ENCODE data around the gene SDHAF1. TPM values are rescaled to one million over a fixed set of nuclear protein-coding genes. Genes with fewer than 3 reads are reported as not detected.
A peak's percentile ranks its signal among the peaks of the same experiment; 100 is the strongest.
"Not testable (repeated sequence)": the region's sequence is repeated elsewhere in the genome, so short reads cannot be mapped to it uniquely, and the experiment has no call there.

SDHAF1 gene, protein sequence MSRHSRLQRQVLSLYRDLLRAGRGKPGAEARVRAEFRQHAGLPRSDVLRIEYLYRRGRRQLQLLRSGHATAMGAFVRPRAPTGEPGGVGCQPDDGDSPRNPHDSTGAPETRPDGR
- total RNA-seq: 10 to 100 TPM; 13.1 to 13.8 TPM

DNA sequence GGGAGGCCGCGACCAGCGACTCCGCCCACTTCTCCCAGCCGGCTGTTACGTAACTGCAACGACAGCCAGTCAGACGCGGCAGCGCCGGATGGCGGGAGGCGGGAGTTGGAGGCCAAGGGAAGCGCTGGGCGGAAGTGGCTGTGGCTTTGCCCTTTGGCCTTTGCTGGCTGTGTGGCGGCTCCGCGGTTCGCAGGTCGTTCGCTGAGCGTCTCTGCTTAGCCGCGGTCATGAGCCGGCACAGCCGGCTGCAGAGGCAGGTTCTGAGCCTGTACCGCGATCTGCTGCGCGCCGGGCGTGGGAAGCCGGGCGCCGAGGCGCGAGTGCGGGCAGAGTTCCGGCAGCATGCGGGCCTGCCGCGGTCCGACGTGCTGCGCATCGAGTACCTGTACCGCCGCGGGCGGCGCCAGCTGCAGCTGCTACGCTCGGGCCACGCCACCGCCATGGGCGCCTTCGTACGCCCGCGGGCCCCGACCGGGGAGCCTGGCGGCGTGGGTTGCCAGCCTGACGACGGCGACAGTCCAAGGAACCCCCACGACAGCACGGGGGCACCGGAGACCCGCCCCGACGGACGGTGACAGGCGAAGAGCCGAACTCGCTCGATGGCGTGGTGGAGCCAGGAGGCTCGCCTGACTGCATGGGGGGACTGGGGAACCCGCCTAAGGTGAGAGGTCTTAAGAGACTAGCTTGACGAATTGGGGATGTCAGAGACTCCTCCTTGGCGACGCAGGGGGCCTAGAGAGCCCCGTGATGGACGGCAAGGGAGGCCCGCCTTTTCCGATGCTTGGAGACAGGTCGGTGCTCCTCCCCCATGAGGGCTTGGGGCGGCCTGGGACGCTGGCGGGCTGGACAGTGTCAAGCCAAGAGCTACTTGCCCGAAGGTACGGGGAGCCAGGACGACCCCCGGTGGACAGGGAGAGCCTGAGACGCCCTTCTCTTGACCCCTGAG, at the start of gene SDHAF1:
SDHAF1 (plus strand) TSS at position 141 of the 946 bp plus-strand sequence; CDS start at position 228, 87 bp downstream.
- DNase-seq: peak; percentile 97
- Mint-ChIP-seq H3K4me1 (ENCODE audit: low read depth) (peaks cover 37% of the 10 kb centered on the region), H3K36me3 (ENCODE audit: low read depth) (peaks cover 4% of the 10 kb centered on the region), H3K27me3 (ENCODE audit: low read depth) (no peaks in the 10 kb centered on the region), H3K4me3 (peak within 1 kb of the TSS; percentile 97), H3K9me3 (no peaks in the 10 kb centered on the region), H3K27ac (peak within 1 kb of the TSS; percentile 89)
- intact Hi-C loops (cut with micrococcal nuclease): loop anchor here (1.0 to 2.0 kb wide), 3 partner anchors 19 to 119 kb away; partner anchors contain the start of genes ALKBH6, POLR2I, TBCB and THAP8
- CTCF ChIA-PET: interaction anchor here (1.4 kb wide), 1 partner anchor 25 kb away, joined by 3 read pairs; no protein-coding TSS in a partner anchor

DNA sequence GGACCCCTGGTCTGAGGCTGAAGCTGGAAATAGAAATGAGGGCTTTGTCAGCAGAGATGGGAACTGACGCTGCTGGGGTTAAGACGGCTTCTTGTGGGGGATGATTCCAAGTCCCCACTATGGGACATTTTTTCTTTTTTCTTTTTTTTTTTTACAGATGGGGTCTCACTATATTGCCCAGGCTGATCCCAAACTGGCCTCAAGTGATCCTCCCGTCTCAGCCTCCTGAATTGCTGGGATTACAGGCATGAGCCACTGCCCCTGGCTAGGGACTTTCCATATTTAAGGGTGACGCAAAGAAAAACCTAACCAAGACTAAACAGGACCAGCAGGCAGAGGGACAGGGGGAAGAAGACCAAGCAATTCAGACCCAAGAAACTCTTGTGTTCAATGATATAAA, 48.8 kb upstream of the SDHAF1 start:
- Mint-ChIP-seq H3K4me1 (ENCODE audit: low read depth) (peaks cover 14% of the 10 kb centered on the region), H3K9me3 (no peaks in the 10 kb centered on the region), H3K27ac (no peak overlapping the region), H3K27me3 (ENCODE audit: low read depth) (no peaks in the 10 kb centered on the region), H3K36me3 (ENCODE audit: low read depth) (peaks cover 3% of the 10 kb centered on the region), H3K4me3 (no peak overlapping the region)
- DNase-seq: no peak
- CTCF ChIA-PET: interaction anchor here (0.6 to 1.5 kb wide), 4 partner anchors 179 to 424 kb away, joined by 3 to 4 read pairs (median 3); no protein-coding TSS in a partner anchor
- intact Hi-C loops (cut with micrococcal nuclease): no loop called here

DNA sequence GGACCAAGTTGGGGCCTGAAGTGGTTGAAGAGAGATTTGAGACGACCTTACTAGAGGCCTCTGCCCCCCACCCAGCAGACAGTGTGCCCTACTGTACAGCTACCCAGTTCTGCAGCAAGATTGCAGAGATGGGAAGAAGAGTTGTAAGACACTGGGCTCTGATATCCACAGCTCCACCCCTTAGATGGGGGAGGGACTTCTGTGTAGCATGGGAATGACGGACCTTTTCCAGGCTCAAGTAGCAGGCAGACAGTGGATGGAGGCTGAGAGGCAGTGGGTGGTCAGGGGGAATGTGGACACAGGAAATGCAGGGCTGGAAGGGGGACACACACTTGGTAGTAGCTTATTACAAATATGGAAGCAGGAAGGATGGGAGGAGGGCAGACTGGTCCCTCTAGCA, 45.9 kb upstream of the SDHAF1 start:
- CTCF ChIA-PET: interaction anchor here (0.8 to 1.6 kb wide), 3 partner anchors 10 to 65 kb away, joined by 3 to 9 read pairs (median 4); partner anchors contain the start of gene ALKBH6
- Mint-ChIP-seq H3K36me3 (ENCODE audit: low read depth) (peaks cover under 1% of the 10 kb centered on the region), H3K27me3 (ENCODE audit: low read depth) (no peaks in the 10 kb centered on the region), H3K4me1 (ENCODE audit: low read depth) (peaks cover 29% of the 10 kb centered on the region), H3K4me3 (no peak overlapping the region), H3K27ac (no peak overlapping the region), H3K9me3 (no peaks in the 10 kb centered on the region)
- DNase-seq: no peak
- intact Hi-C loops (cut with micrococcal nuclease): no loop called here

DNA sequence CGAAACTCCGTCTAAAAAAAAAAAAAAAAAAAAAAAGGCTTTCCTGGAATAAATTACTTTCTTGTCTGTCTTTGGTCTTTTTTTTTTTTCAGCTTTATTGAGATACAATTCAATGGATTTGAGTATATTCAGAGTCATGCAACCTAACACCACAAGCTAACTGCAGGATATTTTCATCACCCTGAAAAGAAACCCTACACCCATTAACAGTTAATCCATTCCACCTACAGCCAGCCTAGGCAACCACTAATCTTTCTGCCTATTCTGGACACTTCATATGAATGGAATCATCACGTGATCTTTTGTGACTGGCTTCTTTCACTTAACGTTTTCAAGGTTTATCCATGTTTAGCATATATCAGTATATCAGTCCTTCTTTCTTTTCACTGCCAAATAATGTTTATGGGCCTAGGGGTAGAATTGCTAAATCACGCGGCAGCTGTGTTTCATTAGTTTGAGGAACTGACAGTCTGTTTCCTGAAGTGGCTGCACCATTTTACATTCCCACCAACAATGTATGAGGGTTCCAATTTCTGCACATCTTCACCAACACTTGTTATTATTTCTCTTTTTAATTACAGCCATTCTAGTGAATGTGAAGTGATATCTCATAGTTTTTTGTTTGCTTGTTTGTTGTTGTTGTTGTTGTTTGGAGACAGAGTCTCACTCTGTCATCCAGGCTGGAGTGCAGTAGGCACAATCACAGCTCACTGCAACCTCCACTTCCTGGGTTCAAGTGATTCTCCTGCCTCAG, 38.9 kb upstream of the SDHAF1 start:
- CTCF ChIA-PET: interaction anchor here (0.6 kb wide), 1 partner anchor 96 kb away, joined by 3 read pairs; no protein-coding TSS in a partner anchor
- no peaks in the 10 kb centered on the region for H3K36me3 Mint-ChIP-seq (ENCODE audit: low read depth)
- no peaks in the 10 kb centered on the region for H3K27me3 Mint-ChIP-seq (ENCODE audit: low read depth)
- DNase-seq: no peak
- no peak overlapping the region for H3K4me3 Mint-ChIP-seq
- H3K9me3 Mint-ChIP-seq: peaks cover 7% of the 10 kb centered on the region
- no peak overlapping the region for H3K27ac Mint-ChIP-seq
- peaks cover 42% of the 10 kb centered on the region for H3K4me1 Mint-ChIP-seq (ENCODE audit: low read depth)
- intact Hi-C loops (cut with micrococcal nuclease): no loop called here

DNA sequence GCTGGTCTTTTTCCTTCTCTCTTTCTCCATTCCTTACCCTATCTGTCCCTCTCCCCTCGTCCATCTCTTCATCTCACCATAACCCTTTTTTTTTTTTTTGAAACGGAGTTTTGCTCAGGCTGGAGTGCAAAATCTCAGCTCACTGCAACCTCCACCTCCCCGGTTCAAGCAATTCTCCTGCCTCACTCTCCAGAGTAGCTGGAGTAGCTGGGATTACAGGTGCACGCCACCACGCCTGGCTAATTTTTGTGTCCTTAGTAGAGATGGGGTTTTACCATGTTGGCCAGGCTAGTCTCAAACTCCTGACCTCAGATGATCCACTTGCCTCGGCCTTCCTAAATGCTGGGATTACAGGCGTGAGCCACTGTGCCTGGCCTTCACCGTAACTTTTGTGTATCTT, 37.6 kb upstream of the SDHAF1 start:
- peaks cover 41% of the 10 kb centered on the region for H3K4me1 Mint-ChIP-seq (ENCODE audit: low read depth)
- intact Hi-C loops (cut with micrococcal nuclease); H3K27me3 Mint-ChIP-seq (ENCODE audit: low read depth); H3K36me3 Mint-ChIP-seq (ENCODE audit: low read depth); H3K27ac Mint-ChIP-seq; DNase-seq; H3K4me3 Mint-ChIP-seq; H3K9me3 Mint-ChIP-seq: not testable (repeated sequence)
- CTCF ChIA-PET: interaction anchor here (1.5 kb wide), 1 partner anchor 10 kb away, joined by 4 read pairs; no protein-coding TSS in a partner anchor

DNA sequence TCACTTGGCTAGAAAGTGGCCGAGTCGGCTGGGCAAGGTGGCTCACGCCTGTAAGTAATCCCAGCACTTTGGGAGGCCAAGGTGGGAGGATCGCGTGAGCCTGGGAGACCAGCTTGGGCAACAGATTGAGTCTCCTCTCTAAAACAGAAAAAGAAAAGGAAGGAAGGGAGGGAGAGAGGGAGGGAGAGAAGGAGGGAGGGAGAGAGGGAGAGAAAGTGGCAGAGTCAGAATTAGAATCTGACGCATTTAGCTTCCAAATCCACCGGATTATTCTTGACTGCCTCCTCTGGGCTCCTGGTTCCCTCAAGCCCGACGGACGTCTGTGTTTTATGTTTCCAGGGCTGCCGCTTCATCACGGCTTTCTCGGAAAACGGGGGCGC, 36.3 kb upstream of the SDHAF1 start:
- intact Hi-C loops (cut with micrococcal nuclease): no loop called here
- DNase-seq: no peak
- no peak overlapping the region for H3K27ac Mint-ChIP-seq
- CTCF ChIA-PET: interaction anchor here (0.9 to 1.6 kb wide), 6 partner anchors 8 to 168 kb away, joined by 3 to 9 read pairs (median 4); no protein-coding TSS in a partner anchor
- H3K36me3 Mint-ChIP-seq (ENCODE audit: low read depth): no peaks in the 10 kb centered on the region
- no peaks in the 10 kb centered on the region for H3K27me3 Mint-ChIP-seq (ENCODE audit: low read depth)
- H3K9me3 Mint-ChIP-seq: peaks cover 7% of the 10 kb centered on the region
- no peak overlapping the region for H3K4me3 Mint-ChIP-seq
- peaks cover 32% of the 10 kb centered on the region for H3K4me1 Mint-ChIP-seq (ENCODE audit: low read depth)

DNA sequence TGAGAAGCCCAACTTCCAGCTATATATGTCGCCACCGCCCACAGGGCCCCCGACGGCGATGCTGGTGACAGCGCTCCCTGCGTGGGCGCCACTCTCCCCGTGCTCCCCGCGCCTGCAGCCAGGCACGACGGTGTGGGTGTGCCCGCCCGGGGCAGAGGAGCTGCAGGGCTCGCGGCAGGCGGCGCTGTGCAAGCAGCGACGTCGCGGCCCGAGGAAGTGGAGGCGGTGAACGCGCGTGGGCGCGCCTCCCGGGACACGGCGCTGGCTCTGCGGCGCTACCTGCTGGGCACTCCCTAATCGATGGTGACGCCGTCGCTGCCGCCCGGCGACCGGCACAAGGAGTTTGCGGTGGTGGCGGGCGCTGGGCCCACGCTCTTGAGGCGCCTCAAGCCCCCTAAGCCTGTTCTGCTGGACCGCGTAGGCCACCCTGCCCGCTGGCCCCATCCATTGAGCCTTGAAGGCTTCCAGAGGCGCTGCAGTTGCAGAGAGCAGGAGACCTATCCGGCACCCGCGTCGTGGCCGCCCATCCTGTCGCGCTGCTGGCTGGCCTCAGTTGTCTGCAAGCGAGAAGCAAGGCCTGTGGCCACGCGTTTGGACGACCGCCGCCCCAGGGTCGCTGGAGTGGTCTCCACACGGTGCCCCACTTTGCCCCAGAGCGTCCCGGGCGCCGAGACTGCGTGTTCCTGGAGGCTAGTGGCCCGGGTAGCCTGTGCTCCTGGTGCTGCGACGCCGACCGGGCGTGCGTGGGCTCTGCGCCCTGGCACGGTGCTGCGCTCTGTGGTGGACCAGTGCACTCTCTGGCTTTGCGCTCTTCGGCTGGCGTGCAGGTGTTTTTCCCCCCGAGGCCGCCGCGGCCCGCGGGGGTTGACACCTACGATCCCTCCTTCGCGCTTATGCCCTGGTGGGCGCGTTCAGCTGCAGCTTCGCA, 35.7 kb upstream of the SDHAF1 start:
- peaks cover 7% of the 10 kb centered on the region for H3K9me3 Mint-ChIP-seq
- H3K27ac Mint-ChIP-seq: no peak overlapping the region
- DNase-seq: peak; percentile 75
- CTCF ChIA-PET: interaction anchor here (1.1 to 1.6 kb wide), 5 partner anchors 8 to 38 kb away, joined by 3 to 9 read pairs (median 4); no protein-coding TSS in a partner anchor
- intact Hi-C loops (cut with micrococcal nuclease): no loop called here
- H3K36me3 Mint-ChIP-seq (ENCODE audit: low read depth): no peaks in the 10 kb centered on the region
- peaks cover 26% of the 10 kb centered on the region for H3K4me1 Mint-ChIP-seq (ENCODE audit: low read depth)
- no peaks in the 10 kb centered on the region for H3K27me3 Mint-ChIP-seq (ENCODE audit: low read depth)
- H3K4me3 Mint-ChIP-seq: peak overlapping the region; percentile 38

DNA sequence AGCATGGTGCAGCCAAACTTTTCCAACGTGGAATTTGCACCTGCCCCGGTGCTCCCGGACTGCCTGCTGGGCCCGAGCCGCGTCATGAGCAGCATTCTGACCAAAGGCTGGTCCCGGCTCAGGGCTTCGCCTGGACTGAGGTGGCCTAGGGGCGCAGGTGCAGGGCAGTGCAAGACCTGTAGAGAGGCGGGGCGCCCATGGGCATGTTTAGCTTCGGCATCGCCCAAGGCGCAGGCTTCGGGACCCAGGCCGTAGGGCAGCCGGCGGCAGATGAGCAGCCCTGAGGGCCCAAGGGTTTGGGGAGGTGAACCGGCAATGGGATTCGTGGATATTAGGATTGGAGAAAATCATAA, 35.0 kb upstream of the SDHAF1 start:
- H3K4me3 Mint-ChIP-seq: peak overlapping the region; percentile 38
- CTCF ChIA-PET: no interaction called here
- intact Hi-C loops (cut with micrococcal nuclease): no loop called here
- H3K27ac Mint-ChIP-seq: no peak overlapping the region
- no peak for DNase-seq
- H3K36me3 Mint-ChIP-seq (ENCODE audit: low read depth): no peaks in the 10 kb centered on the region
- H3K4me1 Mint-ChIP-seq (ENCODE audit: low read depth): peaks cover 23% of the 10 kb centered on the region
- no peaks in the 10 kb centered on the region for H3K27me3 Mint-ChIP-seq (ENCODE audit: low read depth)
- H3K9me3 Mint-ChIP-seq: peaks cover 7% of the 10 kb centered on the region

DNA sequence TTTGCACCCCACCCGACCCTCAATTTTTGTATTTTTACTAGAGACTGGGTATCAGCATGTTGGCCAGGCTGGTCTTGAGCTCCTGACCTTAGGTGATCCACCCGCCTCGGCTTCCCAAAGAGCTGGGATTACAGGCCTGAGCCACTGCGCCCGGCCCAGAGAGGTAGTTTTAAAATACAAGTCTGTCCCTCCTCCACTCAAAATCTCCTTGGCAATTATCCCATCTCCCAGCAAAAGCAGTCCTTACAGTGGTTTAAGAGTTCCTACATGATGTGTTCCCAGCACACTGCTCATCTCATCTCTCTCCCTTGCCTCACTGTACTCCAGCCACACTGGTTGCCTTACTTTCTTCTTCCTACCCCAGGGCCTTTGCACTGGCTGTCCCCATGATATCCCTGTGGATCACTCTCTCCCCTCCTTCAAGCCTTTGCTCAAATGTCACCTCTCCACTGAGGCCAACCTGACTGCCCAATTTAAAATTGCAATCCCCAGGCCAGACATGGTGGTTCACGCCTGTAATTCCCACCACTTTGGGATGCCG, 34.5 kb upstream of the SDHAF1 start:
- Mint-ChIP-seq H3K27me3 (ENCODE audit: low read depth) (no peaks in the 10 kb centered on the region), H3K36me3 (ENCODE audit: low read depth) (no peaks in the 10 kb centered on the region), H3K27ac (no peak overlapping the region), H3K4me3 (peak overlapping the region; percentile 11), H3K9me3 (peaks cover 4% of the 10 kb centered on the region), H3K4me1 (ENCODE audit: low read depth) (peaks cover 19% of the 10 kb centered on the region)
- intact Hi-C loops (cut with micrococcal nuclease): no loop called here
- CTCF ChIA-PET: no interaction called here
- DNase-seq: no peak

DNA sequence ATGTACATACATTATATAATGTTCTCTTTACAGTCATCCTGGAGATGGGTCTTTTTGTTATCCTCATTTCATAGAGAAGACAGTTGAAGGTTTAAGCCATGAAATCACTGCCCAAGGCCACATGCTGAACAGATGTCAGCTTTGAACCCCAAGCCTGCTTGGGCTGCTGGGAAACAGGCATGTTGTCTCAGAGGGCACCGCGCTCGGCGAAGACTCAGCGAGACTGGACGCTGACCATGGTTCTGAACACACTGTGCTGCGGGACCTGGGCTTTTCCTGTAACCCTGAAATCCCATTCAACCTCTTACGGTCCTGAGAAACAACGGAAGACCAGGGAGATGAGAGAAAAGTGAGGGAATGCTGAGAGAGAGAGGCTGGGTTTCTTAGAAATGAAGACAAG, 31.5 kb upstream of the SDHAF1 start:
- Mint-ChIP-seq H3K27ac (no peak overlapping the region), H3K36me3 (ENCODE audit: low read depth) (no peaks in the 10 kb centered on the region), H3K9me3 (no peaks in the 10 kb centered on the region), H3K4me1 (ENCODE audit: low read depth) (peaks cover 9% of the 10 kb centered on the region), H3K4me3 (no peak overlapping the region), H3K27me3 (ENCODE audit: low read depth) (no peaks in the 10 kb centered on the region)
- intact Hi-C loops (cut with micrococcal nuclease): no loop called here
- peak; percentile 71 for DNase-seq
- CTCF ChIA-PET: no interaction called here

DNA sequence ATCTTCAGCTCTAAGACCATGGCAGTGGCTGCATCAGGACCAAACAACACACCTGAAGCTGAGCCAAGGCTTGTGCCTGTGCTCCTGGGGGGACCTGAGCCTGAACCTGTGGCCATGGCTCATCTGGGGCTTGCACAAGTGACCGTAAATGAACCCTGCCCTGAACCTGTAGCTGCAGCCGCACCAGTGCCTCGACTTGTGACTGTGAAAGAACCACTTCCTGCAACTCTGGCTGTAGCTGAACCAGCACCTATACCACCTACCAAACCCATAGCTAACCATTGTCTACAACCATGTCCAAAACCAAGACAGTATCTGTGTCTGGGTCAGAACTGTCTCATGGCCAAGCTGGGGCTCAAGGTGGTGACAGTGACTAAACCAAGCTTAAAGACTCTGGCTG, 28.2 kb upstream of the SDHAF1 start:
- no peaks in the 10 kb centered on the region for H3K27me3 Mint-ChIP-seq (ENCODE audit: low read depth)
- no peaks in the 10 kb centered on the region for H3K36me3 Mint-ChIP-seq (ENCODE audit: low read depth)
- intact Hi-C loops (cut with micrococcal nuclease): no loop called here
- no peak overlapping the region for H3K4me3 Mint-ChIP-seq
- H3K9me3 Mint-ChIP-seq: no peaks in the 10 kb centered on the region
- no peak overlapping the region for H3K27ac Mint-ChIP-seq
- H3K4me1 Mint-ChIP-seq (ENCODE audit: low read depth): peaks cover 3% of the 10 kb centered on the region
- CTCF ChIA-PET: interaction anchor here (0.9 kb wide), 1 partner anchor 8 kb away, joined by 4 read pairs; no protein-coding TSS in a partner anchor
- DNase-seq: no peak
